Activated CD8-positive, alpha-beta T cell treated with anti-CD3 and anti-CD28 coated beads, Interleukin-2, amount 10 ng/mL, durations not matched to agents 7 days and 5 days (primary cell): ENCODE results near the gene PRKAG1. TPM values are rescaled to one million over a fixed set of nuclear protein-coding genes. Genes with fewer than 3 reads are reported as not detected.

Source experiments
- ATAC-seq: fragments of 150-1000 bp; cut with Tn5 transposase; one replicate; pipeline ENCODE4 v1.10.0; 2021; ENCODE audit warnings: moderate library complexity
- CTCF ChIA-PET: fragments of 350-600 bp; sonication (Branson Sonifier 250); formaldehyde crosslinking; loops from one replicate; lab custom pipeline; 2021; ENCODE audit warnings: antibody characterized with exemption; lab: Charles Lee
- POLR2A ChIA-PET: fragments of 350-600 bp; sonication (Branson Sonifier 250); formaldehyde crosslinking; loops from one replicate; lab custom pipeline; 2021; ENCODE audit warnings: antibody characterized with exemption; lab: Charles Lee
- DNase-seq: peaks from one replicate; pipeline ENCODE4 v3.0.0-alpha.2; 2020
- H3K27ac Mint-ChIP-seq: one replicate; pipeline ENCODE4 v1.8.0; 2021; ENCODE audit warnings: mild to moderate bottlenecking, mixed read lengths
- H3K27me3 Mint-ChIP-seq: one replicate; pipeline ENCODE4 v1.8.0; 2021; ENCODE audit warnings: low read depth, mixed read lengths
- H3K36me3 Mint-ChIP-seq: one replicate; pipeline ENCODE4 v1.8.0; 2021; ENCODE audit warnings: low read depth, mixed read lengths
- H3K4me1 Mint-ChIP-seq: one replicate; pipeline ENCODE4 v1.8.0; 2021; ENCODE audit warnings: low read depth, mixed read lengths
- H3K4me3 Mint-ChIP-seq: one replicate; pipeline ENCODE4 v1.8.0; 2021; ENCODE audit warnings: mild to moderate bottlenecking, mixed read lengths
- H3K9me3 Mint-ChIP-seq: one replicate; pipeline ENCODE4 v1.8.0; 2022; ENCODE audit warnings: mixed read lengths; ENCODE audit not compliant: insufficient read depth
- total RNA-seq, 2 experiments: library from RNA; stranded (reverse); gene quantifications; one replicate each; pipeline ENCODE4 v1.2.3, GENCODE V29; 2021

Gene PRKAG1
- total RNA-seq, 2 experiments from 2014 or later, result 57.5 to 59.8 TPM

- no peak overlapping the region for H3K27ac Mint-ChIP-seq
- no peaks in the 10 kb centered on the region for H3K9me3 Mint-ChIP-seq
- peaks cover 62% of the 10 kb centered on the region for H3K27me3 Mint-ChIP-seq
- no peak for ATAC-seq
- peaks cover 23% of the 10 kb centered on the region for H3K4me1 Mint-ChIP-seq
- CTCF ChIA-PET, result interaction anchor here (1.1 to 3.4 kb wide), 9 partner anchors 8 to 141 kb away, joined by 3 to 13 read pairs (median 4); partner anchors contain the start of genes DDX23, FKBP11 and WNT10B
- DNase-seq, result no peak
- no peaks in the 10 kb centered on the region for H3K36me3 Mint-ChIP-seq
- POLR2A ChIA-PET, result no interaction called here
- H3K4me3 Mint-ChIP-seq, result no peak overlapping the region
These were observed 24.8 kb downstream of the PRKAG1 start for GRCh38 chr12:48993787-48994186.

DNA sequence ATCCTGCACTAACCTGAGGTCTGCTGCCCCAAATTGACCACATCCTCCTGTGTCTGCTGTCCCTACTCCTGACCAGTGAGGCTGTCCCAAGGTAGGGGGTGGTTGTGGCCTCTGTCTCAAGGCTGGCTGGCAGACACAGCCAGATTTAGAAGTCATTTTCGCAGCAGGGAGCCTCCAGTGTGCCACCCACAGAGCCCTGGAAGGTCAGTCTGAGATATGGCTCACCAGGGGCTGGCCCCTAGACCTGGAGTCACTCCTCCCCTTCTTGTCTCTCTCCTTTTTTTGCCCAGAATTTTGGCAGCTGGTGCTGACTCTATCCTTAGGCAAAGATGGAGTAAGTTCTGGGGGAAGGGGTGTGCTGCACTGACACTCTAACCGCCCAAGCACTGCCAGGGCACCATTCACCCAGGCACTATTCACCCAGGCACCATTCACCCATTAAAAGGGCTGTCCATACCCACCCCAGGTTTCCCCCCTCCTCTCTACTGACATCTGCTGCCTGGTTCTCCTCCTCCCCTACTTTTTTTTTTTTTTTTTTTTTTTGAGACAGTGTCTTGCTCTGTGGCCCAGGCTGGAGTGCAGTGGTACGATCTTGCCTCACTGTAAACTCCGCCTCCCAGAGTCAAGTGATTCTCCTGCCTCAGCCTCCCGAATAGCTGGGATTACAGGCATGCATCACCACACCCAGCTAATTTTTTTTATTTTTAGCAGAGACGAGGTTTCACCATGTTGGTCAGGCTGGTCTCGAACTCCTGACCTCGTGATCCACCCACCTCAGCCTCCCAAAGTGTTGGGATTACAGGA lies 27.1 kb downstream of the PRKAG1 start:
- Mint-ChIP-seq H3K27ac (no peak overlapping the region), H3K36me3 (no peaks in the 10 kb centered on the region), H3K27me3 (peaks cover 64% of the 10 kb centered on the region), H3K4me3 (no peak overlapping the region), H3K9me3 (no peaks in the 10 kb centered on the region), H3K4me1 (peaks cover 18% of the 10 kb centered on the region)
- POLR2A ChIA-PET, result no interaction called here
- CTCF ChIA-PET, result interaction anchor here (0.6 to 3.4 kb wide), 3 partner anchors 18 to 367 kb away, joined by 3 to 13 read pairs (median 8); partner anchors contain the start of gene DDX23
- no peak for DNase-seq
- ATAC-seq, result no peak

- ChIA-PET POLR2A (no interaction called here), CTCF (interaction anchor here (1.2 to 4.1 kb wide), 2 partner anchors 9 to 10 kb away, joined by 3 to 106 read pairs; partner anchors contain the start of gene DDN)
- peaks cover 61% of the 10 kb centered on the region for H3K27me3 Mint-ChIP-seq
- H3K4me1 Mint-ChIP-seq, result peaks cover 14% of the 10 kb centered on the region
- no peak for DNase-seq
- no peak overlapping the region for H3K4me3 Mint-ChIP-seq
- no peak for ATAC-seq
- H3K27ac Mint-ChIP-seq, result no peak overlapping the region
- H3K36me3 Mint-ChIP-seq, result no peaks in the 10 kb centered on the region
- no peaks in the 10 kb centered on the region for H3K9me3 Mint-ChIP-seq
These were observed 28.0 kb downstream of the PRKAG1 start for GRCh38 chr12:48990552-48990951.

DNA sequence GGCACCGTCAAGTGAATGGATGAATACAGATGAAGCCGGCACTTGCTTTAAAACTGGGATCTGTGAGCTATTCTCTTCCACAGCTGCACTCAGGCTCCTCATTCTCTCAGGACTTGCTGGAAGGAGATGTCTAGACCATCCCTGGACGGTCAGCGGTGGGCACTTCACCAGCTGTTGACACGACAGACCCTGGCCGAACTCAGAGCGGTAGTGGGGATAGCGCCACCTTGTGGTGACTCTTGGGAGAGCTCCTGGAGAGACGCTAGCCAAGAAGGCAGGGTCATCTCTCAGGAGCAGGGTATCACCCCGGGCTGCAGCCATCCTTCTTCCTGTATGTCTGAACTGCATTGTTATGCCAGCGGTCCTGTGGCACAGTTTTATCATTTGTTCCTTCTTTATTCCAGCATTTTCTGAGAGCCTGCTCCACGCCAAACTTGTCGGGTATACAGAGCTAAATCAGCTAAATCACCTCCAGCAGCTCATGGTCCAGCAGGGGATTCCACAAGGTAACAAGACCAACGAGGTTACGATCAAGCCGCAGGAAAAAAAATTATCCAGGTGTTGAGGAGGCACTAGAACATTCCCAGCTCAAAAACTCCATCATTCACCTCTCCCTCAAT lies 30.4 kb downstream of the PRKAG1 start:
- H3K27me3 Mint-ChIP-seq, result peaks cover 65% of the 10 kb centered on the region
- ATAC-seq, result peak; percentile 81
- no peaks in the 10 kb centered on the region for H3K9me3 Mint-ChIP-seq
- H3K4me1 Mint-ChIP-seq, result peaks cover 8% of the 10 kb centered on the region
- DNase-seq, result peak; percentile 84
- ChIA-PET CTCF (interaction anchor here (0.5 to 4.1 kb wide), 68 partner anchors 10 to 331 kb away, joined by 3 to 106 read pairs (median 5); partner anchors contain the start of genes ARF3, DDN, DDX23 and DHH), POLR2A (interaction anchor here (0.5 to 1.0 kb wide), 4 partner anchors 9 to 270 kb away, joined by 3 to 7 read pairs (median 4); partner anchors contain the start of genes DDX23 and RND1)
- H3K36me3 Mint-ChIP-seq, result no peaks in the 10 kb centered on the region
- H3K4me3 Mint-ChIP-seq, result no peak overlapping the region
- no peak overlapping the region for H3K27ac Mint-ChIP-seq

DNA sequence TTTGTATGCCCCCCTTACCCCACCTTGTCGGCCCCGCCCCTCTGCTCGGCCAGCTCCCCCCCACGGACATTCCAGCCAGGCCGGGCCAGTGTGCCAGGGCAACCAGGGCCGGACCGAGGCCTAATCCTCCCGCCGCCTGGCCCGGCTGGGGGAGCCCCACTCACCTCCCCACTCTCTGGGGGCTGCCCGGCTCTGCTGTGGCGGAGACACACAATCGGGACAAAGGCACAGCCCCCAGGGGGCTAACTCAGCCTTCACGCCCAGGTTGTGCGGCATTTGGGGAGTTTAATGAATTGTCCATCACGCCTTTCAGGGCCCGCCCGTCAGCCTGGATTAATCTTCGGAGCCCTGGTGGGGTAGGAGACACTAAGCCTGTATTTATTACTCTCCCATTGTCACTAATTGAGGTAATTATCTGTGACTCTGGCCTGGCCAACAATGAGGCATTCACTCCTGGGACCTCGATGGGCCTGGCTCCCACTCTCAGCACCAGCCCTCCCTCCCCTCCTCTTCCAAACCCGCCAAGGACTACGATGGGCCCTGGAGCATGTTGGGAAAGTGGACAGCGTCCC lies 31.8 kb downstream of the PRKAG1 start:
- Mint-ChIP-seq H3K4me3 (no peak overlapping the region), H3K9me3 (no peaks in the 10 kb centered on the region), H3K4me1 (peaks cover 17% of the 10 kb centered on the region), H3K27ac (no peak overlapping the region), H3K36me3 (no peaks in the 10 kb centered on the region), H3K27me3 (peaks cover 69% of the 10 kb centered on the region)
- ChIA-PET CTCF (interaction anchor here (0.8 to 4.1 kb wide), 9 partner anchors 8 to 97 kb away, joined by 3 to 106 read pairs (median 15); partner anchors contain the start of genes ARF3, DDN and WNT1), POLR2A (no interaction called here)
- DNase-seq (no peak), ATAC-seq (no peak)

GRCh38 chr12:48985901-48986300 lies 32.7 kb downstream of the PRKAG1 start:
- DNase-seq (no peak), ATAC-seq (no peak)
- H3K36me3 Mint-ChIP-seq, result no peaks in the 10 kb centered on the region
- peaks cover 78% of the 10 kb centered on the region for H3K27me3 Mint-ChIP-seq
- CTCF ChIA-PET, result interaction anchor here (0.7 to 3.6 kb wide), 4 partner anchors 8 to 14 kb away, joined by 3 to 77 read pairs (median 4); partner anchors contain the start of gene WNT1
- no peaks in the 10 kb centered on the region for H3K9me3 Mint-ChIP-seq
- POLR2A ChIA-PET, result no interaction called here
- no peak overlapping the region for H3K27ac Mint-ChIP-seq
- peaks cover 26% of the 10 kb centered on the region for H3K4me1 Mint-ChIP-seq
- no peak overlapping the region for H3K4me3 Mint-ChIP-seq

DNA sequence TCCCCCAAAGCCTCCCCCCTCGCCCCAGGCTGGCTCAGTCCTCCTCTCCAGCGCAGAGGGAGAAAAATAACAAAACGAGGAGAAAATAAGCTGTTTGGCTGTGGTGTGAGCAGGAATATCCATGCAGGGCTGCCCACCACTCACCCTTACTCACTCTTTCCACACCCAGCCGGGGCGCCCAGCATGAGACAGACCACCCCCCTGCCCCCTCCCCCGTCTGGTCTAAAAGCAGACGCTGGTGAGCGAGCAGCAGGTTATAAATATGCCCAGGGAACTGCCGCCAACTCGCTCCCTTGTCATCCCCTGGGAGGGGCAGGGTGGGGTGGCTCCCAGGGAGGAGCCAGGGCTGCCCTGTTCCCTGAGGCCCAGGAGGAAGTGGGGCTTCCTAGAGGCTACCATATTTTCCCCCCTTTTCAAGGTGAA lies 33.1 kb downstream of the PRKAG1 start:
- no peaks in the 10 kb centered on the region for H3K36me3 Mint-ChIP-seq
- no peaks in the 10 kb centered on the region for H3K9me3 Mint-ChIP-seq
- POLR2A ChIA-PET, result no interaction called here
- ATAC-seq, result no peak
- H3K4me3 Mint-ChIP-seq, result no peak overlapping the region
- no peak overlapping the region for H3K27ac Mint-ChIP-seq
- CTCF ChIA-PET, result interaction anchor here (0.7 to 1.0 kb wide), 3 partner anchors 11 to 132 kb away, joined by 3 read pairs; no protein-coding TSS in a partner anchor
- H3K4me1 Mint-ChIP-seq, result peaks cover 30% of the 10 kb centered on the region
- peaks cover 78% of the 10 kb centered on the region for H3K27me3 Mint-ChIP-seq
- DNase-seq, result no peak

DNA sequence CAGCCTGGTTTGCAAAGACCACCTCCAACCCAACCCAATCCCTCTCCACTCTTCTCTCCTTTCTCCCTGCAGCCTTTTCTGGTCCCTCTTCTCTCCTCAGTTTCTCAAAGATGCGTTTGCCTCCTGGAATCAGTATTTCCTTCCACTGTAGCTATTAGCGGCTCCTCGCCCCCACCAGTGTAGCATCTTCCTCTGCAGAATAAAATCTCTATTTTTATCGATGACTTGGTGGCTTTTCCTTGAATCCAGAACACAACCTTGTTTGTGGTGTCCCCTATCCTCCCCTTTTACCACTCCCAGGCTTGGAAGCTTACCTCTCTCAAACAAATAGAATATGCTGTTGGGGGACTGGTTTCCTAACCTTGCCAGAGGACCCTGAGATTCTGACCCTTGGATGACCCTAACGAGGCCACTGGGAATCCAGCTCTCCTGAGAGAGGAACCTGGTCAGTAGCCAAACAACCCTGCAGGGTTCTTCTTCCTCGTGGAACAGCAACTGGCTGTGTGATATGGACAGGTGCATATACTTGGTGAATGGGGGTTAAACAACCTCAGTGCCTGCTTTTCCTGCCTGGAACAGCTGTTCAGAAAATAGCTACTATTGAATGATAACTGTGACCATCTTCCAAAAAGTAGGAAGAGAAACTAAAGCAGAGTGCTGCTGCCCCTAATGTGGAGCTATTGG lies 36.0 kb downstream of the PRKAG1 start:
- DNase-seq (no peak), ATAC-seq (no peak)
- Mint-ChIP-seq H3K36me3 (no peaks in the 10 kb centered on the region), H3K4me1 (peaks cover 49% of the 10 kb centered on the region), H3K9me3 (no peaks in the 10 kb centered on the region), H3K27me3 (peaks cover 70% of the 10 kb centered on the region), H3K27ac (no peak overlapping the region), H3K4me3 (peak overlapping the region; percentile 76)
- CTCF ChIA-PET, result interaction anchor here (0.9 to 3.1 kb wide), 10 partner anchors 9 to 380 kb away, joined by 3 to 18 read pairs (median 4); partner anchors contain the start of gene WNT10B
- POLR2A ChIA-PET, result no interaction called here

DNA sequence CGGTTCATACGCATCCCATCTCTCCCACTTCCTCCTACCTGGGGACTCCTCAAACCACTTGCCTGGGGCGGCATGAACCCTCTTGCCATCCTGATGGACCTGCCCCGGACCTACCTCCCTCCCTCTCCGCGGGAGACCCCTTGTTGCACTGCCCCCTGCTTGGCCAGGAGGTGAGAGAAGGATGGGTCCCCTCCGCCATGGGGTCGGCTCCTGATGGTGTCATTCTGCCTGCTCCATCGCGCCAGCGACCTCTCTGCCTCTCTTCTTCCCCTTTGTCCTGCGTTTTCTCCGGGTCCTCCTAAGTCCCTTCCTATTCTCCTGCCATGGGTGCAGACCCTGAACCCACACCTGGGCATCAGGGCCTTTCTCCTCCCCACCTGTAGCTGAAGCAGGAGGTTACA lies 36.8 kb downstream of the PRKAG1 start:
- peak overlapping the region; percentile 82 for H3K27ac Mint-ChIP-seq
- H3K4me1 Mint-ChIP-seq, result peaks cover 53% of the 10 kb centered on the region
- H3K27me3 Mint-ChIP-seq, result peaks cover 71% of the 10 kb centered on the region

DNA sequence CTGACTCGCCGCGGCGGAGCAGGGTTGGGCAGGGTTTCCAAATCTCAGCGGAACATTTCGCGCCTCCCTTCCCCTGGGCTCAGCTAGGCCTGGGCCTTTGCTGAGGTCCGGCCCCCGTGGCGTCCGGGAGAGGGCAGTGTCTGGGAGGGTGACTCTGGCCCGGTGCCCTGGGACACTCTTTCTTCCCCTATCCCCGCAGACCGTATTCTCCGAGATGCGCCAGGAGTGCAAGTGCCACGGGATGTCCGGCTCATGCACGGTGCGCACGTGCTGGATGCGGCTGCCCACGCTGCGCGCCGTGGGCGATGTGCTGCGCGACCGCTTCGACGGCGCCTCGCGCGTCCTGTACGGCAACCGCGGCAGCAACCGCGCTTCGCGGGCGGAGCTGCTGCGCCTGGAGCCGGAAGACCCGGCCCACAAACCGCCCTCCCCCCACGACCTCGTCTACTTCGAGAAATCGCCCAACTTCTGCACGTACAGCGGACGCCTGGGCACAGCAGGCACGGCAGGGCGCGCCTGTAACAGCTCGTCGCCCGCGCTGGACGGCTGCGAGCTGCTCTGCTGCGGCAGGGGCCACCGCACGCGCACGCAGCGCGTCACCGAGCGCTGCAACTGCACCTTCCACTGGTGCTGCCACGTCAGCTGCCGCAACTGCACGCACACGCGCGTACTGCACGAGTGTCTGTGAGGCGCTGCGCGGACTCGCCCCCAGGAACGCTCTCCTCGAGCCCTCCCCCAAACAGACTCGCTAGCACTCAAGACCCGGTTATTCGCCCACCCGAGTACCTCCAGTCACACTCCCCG lies 37.4 kb downstream of the PRKAG1 start:
- POLR2A ChIA-PET, result interaction anchor here (2.0 kb wide), 1 partner anchor 128 kb away, joined by 10 read pairs; the partner anchor contains the start of gene DDX23
- CTCF ChIA-PET, result interaction anchor here (0.6 to 5.9 kb wide), 8 partner anchors 9 to 166 kb away, joined by 3 to 59 read pairs (median 4); partner anchors contain the start of genes DDX23, FKBP11 and WNT10B
- Mint-ChIP-seq H3K9me3 (no peaks in the 10 kb centered on the region), H3K27ac (peak overlapping the region; percentile 82), H3K4me1 (peaks cover 53% of the 10 kb centered on the region), H3K27me3 (peaks cover 74% of the 10 kb centered on the region), H3K36me3 (no peaks in the 10 kb centered on the region), H3K4me3 (peak overlapping the region; percentile 76)
- ATAC-seq (peak; percentile 35), DNase-seq (peak; percentile 70)

More for the DNA sequence above, 36.8 kb downstream of the PRKAG1 start:
- ChIA-PET POLR2A (no interaction called here), CTCF (interaction anchor here (0.9 to 5.9 kb wide), 7 partner anchors 13 to 380 kb away, joined by 3 to 59 read pairs (median 6); partner anchors contain the start of gene DDX23)
- Mint-ChIP-seq H3K9me3 (no peaks in the 10 kb centered on the region), H3K36me3 (no peaks in the 10 kb centered on the region), H3K4me3 (peak overlapping the region; percentile 76)
- no peak for ATAC-seq
- DNase-seq, result no peak
